ENCODE results near the gene ZBTB40. TPM values are rescaled to one million over a fixed set of nuclear protein-coding genes. Genes with fewer than 3 reads are reported as not detected.

The ZBTB40 gene
- total RNA-seq, 1 experiment from 2014 or later: 20.4 TPM

DNA sequence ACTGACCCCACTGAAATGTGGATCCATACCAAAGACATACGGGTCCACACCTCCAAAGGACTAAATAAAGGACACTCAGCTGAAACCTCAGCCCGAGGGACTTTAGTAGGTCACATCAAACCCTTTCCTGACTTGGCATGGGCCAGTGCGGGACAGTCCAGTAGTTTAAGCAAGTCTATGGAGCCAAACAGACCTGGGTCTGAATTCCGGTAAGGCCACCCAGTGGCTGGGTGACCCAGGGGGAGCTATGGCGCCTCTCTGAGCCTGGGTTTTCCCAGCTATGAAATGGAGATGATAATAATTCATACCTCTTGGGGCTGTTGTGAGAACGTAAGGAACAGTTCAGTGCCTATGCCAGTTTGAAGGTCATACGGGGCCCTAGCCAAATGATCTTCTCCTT is 36.2 kb upstream of the ZBTB40 start:
- H3K9me3 ChIP-seq: no peaks in the 10 kb centered on the region
- no peaks in the 10 kb centered on the region for H3K27me3 Mint-ChIP-seq (ENCODE audit: insufficient read depth, unreplicated experiment)
- H3K36me3 Mint-ChIP-seq (ENCODE audit: insufficient read depth, unreplicated experiment): peaks cover 11% of the 10 kb centered on the region
- intact Hi-C loops (cut with micrococcal nuclease; ENCODE audit: unreplicated experiment): loop anchor here (5.0 to 10.0 kb wide), 2 partner anchors 138 to 191 kb away; no protein-coding TSS in a partner anchor
- peaks cover 54% of the 10 kb centered on the region for H3K4me1 ChIP-seq
- H3K4me3 Mint-ChIP-seq (ENCODE audit: unreplicated experiment): no peak overlapping the region
- peaks cover 43% of the 10 kb centered on the region for H3K4me1 Mint-ChIP-seq (ENCODE audit: low read depth, unreplicated experiment)
- H3K27me3 ChIP-seq (replicated peaks; ENCODE audit: control insufficient read depth, insufficient read depth, low read length): no peaks in the 10 kb centered on the region
- peaks cover 9% of the 10 kb centered on the region for H3K9me3 Mint-ChIP-seq (ENCODE audit: unreplicated experiment)
- BruUV-seq (replicated peaks): no TSS peak
- TF ChIP-seq, protein P1, sequence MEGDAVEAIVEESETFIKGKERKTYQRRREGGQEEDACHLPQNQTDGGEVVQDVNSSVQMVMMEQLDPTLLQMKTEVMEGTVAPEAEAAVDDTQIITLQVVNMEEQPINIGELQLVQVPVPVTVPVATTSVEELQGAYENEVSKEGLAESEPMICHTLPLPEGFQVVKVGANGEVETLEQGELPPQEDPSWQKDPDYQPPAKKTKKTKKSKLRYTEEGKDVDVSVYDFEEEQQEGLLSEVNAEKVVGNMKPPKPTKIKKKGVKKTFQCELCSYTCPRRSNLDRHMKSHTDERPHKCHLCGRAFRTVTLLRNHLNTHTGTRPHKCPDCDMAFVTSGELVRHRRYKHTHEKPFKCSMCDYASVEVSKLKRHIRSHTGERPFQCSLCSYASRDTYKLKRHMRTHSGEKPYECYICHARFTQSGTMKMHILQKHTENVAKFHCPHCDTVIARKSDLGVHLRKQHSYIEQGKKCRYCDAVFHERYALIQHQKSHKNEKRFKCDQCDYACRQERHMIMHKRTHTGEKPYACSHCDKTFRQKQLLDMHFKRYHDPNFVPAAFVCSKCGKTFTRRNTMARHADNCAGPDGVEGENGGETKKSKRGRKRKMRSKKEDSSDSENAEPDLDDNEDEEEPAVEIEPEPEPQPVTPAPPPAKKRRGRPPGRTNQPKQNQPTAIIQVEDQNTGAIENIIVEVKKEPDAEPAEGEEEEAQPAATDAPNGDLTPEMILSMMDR (IDR thresholded peaks at IDR 0.05; ENCODE audit: insufficient read depth in 1 of 2, low read depth in 1 of 2, low read length in 1 of 2, severe bottlenecking in 1 of 2, unreplicated experiment in 1 of 2): no peak
- no peaks in the 10 kb centered on the region for H3K36me3 ChIP-seq (ENCODE audit: control insufficient read depth, insufficient read depth, low read length)
- no peak overlapping the region for H3K4me3 ChIP-seq (ENCODE audit: low read depth, low read length)
- DNase-seq: no peak
- CTCF ChIA-PET: interaction anchor here (1.2 to 2.3 kb wide), 4 partner anchors 194 to 493 kb away, joined by 3 to 18 read pairs (median 4); partner anchors contain the start of gene CDC42
- POLR2A ChIA-PET: no interaction called here
- H3K27ac Mint-ChIP-seq (ENCODE audit: unreplicated experiment): no peak overlapping the region

DNA sequence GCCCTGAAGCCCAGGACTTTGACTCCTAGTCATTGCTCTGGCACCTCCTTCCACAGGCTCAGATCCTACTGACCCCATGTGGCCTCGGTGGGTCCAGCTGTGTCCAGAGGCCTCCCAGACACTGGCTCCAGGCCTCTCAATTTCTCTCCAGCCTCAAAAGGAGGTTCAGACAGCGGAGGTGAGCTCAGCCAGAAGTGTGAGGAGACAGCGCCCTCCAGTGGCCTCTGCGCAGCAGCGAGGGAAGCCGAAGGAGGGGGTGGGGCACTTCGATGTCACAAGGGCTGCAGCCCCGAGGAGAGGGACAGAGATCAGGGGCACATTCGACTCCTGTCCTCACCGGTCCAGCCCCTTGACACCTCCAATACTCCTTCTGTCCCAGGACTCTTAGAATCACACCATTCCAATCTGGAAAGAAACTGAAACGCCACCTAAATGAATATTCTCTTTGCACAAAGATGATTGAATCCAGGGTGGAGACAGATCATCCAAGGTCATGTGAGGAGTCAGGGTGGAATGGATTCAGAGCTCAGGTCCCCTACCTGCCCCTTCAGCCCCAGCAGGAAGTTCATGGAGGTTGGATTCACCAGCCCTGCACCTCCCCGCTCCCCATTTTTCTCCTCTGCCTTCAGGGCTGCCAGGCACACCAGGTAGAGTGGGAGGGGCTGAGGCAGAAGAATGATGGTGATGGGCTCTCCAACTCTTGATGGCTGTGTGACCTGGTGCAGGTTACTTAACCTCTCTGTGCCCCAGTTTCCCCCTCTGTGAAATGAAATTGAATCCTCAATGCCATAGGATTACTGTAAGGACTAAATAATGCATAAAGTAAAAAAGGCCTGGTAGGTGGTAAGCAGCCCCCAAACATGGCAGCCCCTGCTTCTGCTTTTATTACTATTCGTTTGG is 34.8 kb upstream of the ZBTB40 start:
- no peaks in the 10 kb centered on the region for H3K9me3 Mint-ChIP-seq (ENCODE audit: unreplicated experiment)
- BruUV-seq (replicated peaks): no TSS peak
- peaks cover 11% of the 10 kb centered on the region for H3K36me3 Mint-ChIP-seq (ENCODE audit: insufficient read depth, unreplicated experiment)
- intact Hi-C loops (cut with micrococcal nuclease; ENCODE audit: unreplicated experiment): loop anchor here (1.0 to 10.0 kb wide), 4 partner anchors 140 to 312 kb away; no protein-coding TSS in a partner anchor
- no peak overlapping the region for H3K27ac Mint-ChIP-seq (ENCODE audit: unreplicated experiment)
- TF ChIP-seq, protein P1 (IDR thresholded peaks at IDR 0.05; ENCODE audit: insufficient read depth in 1 of 2, low read depth in 1 of 2, low read length in 1 of 2, severe bottlenecking in 1 of 2, unreplicated experiment in 1 of 2): peak; percentile 92 to 94
- ChIA-PET POLR2A (no interaction called here), CTCF (interaction anchor here (0.6 to 2.3 kb wide), 13 partner anchors 28 to 494 kb away, joined by 3 to 18 read pairs (median 3); partner anchors contain the start of gene CDC42)
- peaks cover 52% of the 10 kb centered on the region for H3K4me1 ChIP-seq
- H3K9me3 ChIP-seq: no peaks in the 10 kb centered on the region
- peaks cover 32% of the 10 kb centered on the region for H3K4me1 Mint-ChIP-seq (ENCODE audit: low read depth, unreplicated experiment)
- H3K4me3 ChIP-seq (ENCODE audit: low read depth, low read length): no peak overlapping the region
- DNase-seq: peak; percentile 84 to 90
- no peaks in the 10 kb centered on the region for H3K27me3 Mint-ChIP-seq (ENCODE audit: insufficient read depth, unreplicated experiment)
- peak overlapping the region; percentile 50 for H3K4me3 Mint-ChIP-seq (ENCODE audit: unreplicated experiment)
- no peaks in the 10 kb centered on the region for H3K36me3 ChIP-seq (ENCODE audit: control insufficient read depth, insufficient read depth, low read length)
- H3K27me3 ChIP-seq (replicated peaks; ENCODE audit: control insufficient read depth, insufficient read depth, low read length): no peaks in the 10 kb centered on the region

DNA sequence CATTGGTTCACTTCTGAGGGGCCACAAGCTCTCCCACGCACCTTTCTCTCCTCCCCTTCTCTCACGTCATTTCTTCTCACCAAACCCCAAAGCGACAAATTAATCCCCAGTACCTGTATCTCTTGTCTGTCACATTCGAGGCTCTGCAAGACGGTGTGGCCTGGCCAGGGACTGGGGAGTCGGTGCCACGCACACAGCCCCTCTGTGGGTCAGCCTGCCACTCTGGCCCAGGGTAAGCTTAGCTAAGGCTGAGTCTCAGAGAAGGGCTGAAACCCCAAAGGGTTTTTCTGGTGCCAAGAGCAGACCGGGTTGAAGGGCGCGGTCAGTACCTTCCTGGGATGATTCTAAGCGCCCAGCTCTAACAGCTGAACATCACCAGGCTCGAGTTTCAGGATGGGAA is 34.2 kb upstream of the ZBTB40 start:
- TF ChIP-seq, protein P1 (IDR thresholded peaks at IDR 0.05; ENCODE audit: insufficient read depth in 1 of 2, low read depth in 1 of 2, low read length in 1 of 2, severe bottlenecking in 1 of 2, unreplicated experiment in 1 of 2): no peak
- H3K9me3 Mint-ChIP-seq (ENCODE audit: unreplicated experiment): no peaks in the 10 kb centered on the region
- no peaks in the 10 kb centered on the region for H3K9me3 ChIP-seq
- H3K36me3 ChIP-seq (ENCODE audit: control insufficient read depth, insufficient read depth, low read length): no peaks in the 10 kb centered on the region
- H3K27me3 ChIP-seq (replicated peaks; ENCODE audit: control insufficient read depth, insufficient read depth, low read length): no peaks in the 10 kb centered on the region
- H3K27me3 Mint-ChIP-seq (ENCODE audit: insufficient read depth, unreplicated experiment): no peaks in the 10 kb centered on the region
- peaks cover 11% of the 10 kb centered on the region for H3K36me3 Mint-ChIP-seq (ENCODE audit: insufficient read depth, unreplicated experiment)
- POLR2A ChIA-PET: no interaction called here
- no peak overlapping the region for H3K4me3 Mint-ChIP-seq (ENCODE audit: unreplicated experiment)
- no peak overlapping the region for H3K4me3 ChIP-seq (ENCODE audit: low read depth, low read length)
- peaks cover 47% of the 10 kb centered on the region for H3K4me1 ChIP-seq
- intact Hi-C loops (cut with micrococcal nuclease; ENCODE audit: unreplicated experiment): loop anchor here (5.0 to 10.0 kb wide), 2 partner anchors 140 to 193 kb away; no protein-coding TSS in a partner anchor
- no peak for DNase-seq
- no TSS peak for BruUV-seq (replicated peaks)
- CTCF ChIA-PET: interaction anchor here (1.3 to 2.3 kb wide), 3 partner anchors 34 to 312 kb away, joined by 3 to 18 read pairs (median 6); no protein-coding TSS in a partner anchor
- no peak overlapping the region for H3K27ac Mint-ChIP-seq (ENCODE audit: unreplicated experiment)
- peaks cover 31% of the 10 kb centered on the region for H3K4me1 Mint-ChIP-seq (ENCODE audit: low read depth, unreplicated experiment)
